Cortex of kidney (tissue), 1 donor: ENCODE measurements around the gene APAF1.
"Not testable (repeated sequence)": the region's sequence is repeated elsewhere in the genome, so short reads cannot be mapped to it uniquely, and the experiment has no call there.

Experiments
- DNase-seq: peaks from one replicate; lab custom pipeline; 2025; lab: John Stamatoyannopoulos, UW

The APAF1 gene

DNA sequence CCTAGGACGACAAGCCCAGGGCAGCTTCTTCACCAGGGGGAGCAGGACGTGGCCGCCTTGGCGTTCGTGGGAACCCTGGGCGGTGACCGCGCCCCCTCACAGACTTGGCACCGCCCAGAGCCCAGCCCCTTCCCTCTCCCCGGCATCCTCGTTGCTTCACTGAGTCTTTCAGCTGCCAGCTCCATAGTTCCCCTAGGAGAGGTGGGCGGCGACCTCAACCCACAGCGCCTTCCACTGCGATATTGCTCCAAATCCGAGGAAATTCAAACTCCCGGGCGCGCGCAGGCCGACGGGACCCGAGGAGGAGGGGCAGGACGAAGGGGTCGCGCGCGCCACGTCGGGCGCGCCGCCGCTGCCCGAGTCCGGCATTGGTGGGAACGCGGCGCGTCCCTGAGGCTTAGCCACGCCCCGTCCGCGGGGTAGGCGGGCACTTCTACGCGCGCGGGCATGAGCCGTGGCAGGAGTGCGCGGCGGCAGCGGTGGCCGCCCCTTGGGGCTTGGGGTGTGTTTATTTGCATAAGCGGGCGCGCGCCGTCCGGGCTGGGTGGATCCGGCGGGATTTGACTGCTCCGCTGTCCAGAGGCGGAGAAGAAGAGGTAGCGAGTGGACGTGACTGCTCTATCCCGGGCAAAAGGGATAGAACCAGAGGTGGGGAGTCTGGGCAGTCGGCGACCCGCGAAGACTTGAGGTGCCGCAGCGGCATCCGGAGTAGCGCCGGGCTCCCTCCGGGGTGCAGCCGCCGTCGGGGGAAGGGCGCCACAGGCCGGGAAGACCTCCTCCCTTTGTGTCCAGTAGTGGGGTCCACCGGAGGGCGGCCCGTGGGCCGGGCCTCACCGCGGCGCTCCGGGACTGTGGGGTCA lies at the start of gene APAF1, which contains the start of gene IKBIP:
APAF1 (plus strand) TSS at position 579 of the 860 bp plus-strand sequence. CDS start 3,070 bp downstream, outside the sequence.
IKBIP (minus strand) TSS at position 77 of the 860 bp plus-strand sequence. CDS start 87 bp downstream, outside the sequence.
- DNase-seq: peak; percentile 70

- DNase-seq: not testable (repeated sequence)
These were observed 47.8 kb upstream of the APAF1 start for GRCh38 chr12:98597313-98597712.

DNA sequence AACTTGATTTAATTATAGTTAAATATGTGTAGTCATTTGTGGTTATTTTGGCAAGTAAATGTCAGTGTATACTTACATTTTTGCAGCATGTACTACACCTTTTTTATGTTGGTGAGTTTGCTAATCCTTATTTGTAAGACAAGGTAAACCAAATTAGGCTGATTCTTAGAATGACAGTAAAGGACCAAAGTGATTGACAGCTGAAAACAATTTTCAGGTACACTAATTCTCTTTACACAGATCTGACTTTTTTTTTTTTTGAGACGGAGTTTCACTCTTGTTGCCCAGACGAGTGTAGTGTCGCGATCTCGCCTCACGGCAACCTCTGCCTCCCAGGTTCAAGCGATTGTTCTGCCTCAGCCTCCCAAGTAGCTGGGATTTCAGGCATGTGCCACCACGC lies 43.2 kb upstream of the APAF1 start:
- no peak for DNase-seq

- no peak for DNase-seq
These were observed 38.6 kb upstream of the APAF1 start for GRCh38 chr12:98606359-98606988.

- DNase-seq: no peak
These were observed 34.5 kb upstream of the APAF1 start for GRCh38 chr12:98610596-98610995.

DNA sequence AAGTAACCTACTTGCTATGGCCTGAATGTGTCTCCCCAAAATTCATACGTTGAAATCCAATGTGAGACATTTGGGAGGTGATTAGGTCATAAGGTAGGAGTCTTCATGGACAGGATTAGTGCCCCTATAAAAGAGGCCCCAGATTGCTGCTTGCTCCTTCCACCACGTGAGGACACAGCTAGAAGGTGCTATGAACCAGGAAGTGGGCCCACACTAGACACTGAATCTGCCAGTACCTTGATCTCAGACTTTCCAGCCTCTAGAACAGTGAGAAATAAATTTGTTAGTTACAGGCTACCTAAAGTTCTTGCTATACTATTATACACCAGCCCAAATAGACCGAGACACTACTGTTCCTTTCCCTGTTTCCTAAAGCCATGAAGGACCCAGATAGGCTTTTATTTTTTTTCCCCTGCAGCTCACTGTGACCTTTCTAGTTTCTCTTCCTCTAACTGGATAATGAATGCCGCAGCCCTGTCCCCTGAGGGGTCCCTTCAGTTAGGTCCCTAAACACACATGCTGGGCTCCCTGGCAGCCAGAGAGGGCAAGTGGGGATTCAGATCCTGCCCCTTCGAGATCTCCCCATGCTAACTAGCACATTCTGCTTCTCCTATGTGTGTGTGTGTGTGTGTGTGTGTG lies 32.3 kb upstream of the APAF1 start:
- DNase-seq: no peak

GRCh38 chr12:98618952-98619351 lies 26.1 kb upstream of the APAF1 start:
- no peak for DNase-seq

DNA sequence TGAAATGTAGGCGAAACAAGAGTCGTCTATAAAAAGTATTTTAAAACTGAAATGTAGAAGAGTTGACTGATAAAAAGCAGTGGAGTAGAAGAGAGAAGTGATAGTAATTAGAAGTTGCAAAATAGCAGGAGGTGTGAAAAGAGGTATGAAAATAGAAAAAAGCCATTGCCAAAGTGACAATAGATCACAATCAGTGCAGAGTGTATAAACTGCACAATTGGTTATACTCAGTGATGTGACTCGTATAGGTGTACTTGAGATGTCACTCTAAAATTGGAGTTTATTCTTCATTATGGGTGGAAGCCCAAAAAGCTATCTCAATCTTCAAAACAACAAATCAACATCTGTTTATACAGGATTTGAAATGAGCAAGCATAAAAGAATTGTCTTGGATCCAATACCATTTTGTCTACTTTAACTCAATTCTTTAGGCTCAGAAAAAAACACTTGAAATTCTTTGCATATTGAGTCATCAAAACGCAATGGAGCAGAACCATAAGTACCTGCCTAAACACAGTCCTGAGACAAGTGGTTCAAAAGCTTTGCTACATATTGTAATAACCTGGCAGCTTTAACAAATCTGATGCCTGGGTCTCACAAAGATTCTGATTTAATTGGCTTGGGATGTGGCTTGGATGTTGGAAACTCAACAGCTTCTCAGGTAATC lies 9.3 kb upstream of the APAF1 start:
- DNase-seq: no peak

GRCh38 chr12:98637068-98637467 lies 8.0 kb upstream of the APAF1 start:
- DNase-seq: no peak

GRCh38 chr12:98638009-98638408 lies 7.1 kb upstream of the APAF1 start:
- DNase-seq: no peak

- DNase-seq: no peak
These were observed 5.6 kb upstream of the APAF1 start for GRCh38 chr12:98639491-98639890.

GRCh38 chr12:98642801-98643200 lies 2.3 kb upstream of the APAF1 start:
- DNase-seq: not testable (repeated sequence)

GRCh38 chr12:98644433-98644711 lies 718 bp upstream of the APAF1 start:
- DNase-seq: no peak

- no peak for DNase-seq
These were observed 530 bp downstream of the APAF1 start for GRCh38 chr12:98645572-98646067.

DNA sequence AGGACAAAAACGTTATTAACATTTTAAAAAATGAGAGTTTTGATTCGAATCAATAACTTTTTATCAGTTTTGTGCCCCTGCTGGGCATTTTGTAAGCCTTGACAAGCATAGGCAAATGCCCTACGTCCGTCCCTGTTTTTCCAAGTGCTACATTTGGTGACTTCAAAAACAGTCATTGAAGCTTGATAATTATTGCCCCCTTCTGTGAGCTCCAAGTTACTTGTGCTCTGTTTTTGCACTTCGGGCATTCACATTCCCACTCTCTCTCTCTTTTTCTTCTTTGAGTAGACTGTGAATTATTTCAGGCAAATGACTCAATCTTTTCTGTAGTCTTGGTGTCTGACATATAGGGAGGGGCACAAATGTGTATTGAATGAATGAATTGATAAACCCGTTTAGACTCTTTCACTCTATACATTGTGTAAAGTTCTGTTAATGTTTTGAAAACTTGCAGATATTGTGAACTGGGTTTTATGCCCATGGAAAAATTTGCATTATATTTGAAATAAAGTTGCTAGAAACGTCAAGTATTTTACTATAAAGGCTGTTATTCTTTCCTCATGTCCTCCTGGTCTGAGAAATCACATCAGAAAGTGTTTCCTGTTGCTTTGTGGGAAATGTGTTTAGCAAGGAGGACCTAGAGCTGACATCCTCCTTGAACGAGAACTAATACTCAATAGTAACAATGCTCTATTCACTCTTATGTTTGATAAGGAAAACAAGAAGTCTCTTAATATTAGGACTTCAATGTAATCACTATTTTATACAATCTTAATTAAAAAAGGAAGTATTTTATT lies 1.4 kb downstream of the APAF1 start:
- no peak for DNase-seq

DNA sequence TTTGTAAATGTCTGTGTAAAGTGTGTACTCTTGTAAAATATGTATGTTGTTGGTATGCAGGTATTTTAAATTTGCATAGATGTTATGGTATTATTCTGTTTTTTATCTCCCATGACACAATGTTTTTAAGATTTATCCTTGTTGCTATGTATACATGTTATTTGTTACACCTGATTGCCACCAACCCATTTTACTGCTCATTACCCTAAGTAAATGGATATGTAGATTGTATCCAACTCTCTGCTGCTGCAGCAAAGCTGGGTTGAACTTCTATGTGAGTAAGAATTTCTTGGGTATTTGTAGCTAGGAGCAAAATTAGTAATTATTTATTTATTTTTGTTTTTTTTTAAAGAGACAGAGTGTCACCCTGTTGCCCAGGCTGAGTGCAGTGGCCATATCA lies 6.2 kb downstream of the APAF1 start:
- no peak for DNase-seq

DNA sequence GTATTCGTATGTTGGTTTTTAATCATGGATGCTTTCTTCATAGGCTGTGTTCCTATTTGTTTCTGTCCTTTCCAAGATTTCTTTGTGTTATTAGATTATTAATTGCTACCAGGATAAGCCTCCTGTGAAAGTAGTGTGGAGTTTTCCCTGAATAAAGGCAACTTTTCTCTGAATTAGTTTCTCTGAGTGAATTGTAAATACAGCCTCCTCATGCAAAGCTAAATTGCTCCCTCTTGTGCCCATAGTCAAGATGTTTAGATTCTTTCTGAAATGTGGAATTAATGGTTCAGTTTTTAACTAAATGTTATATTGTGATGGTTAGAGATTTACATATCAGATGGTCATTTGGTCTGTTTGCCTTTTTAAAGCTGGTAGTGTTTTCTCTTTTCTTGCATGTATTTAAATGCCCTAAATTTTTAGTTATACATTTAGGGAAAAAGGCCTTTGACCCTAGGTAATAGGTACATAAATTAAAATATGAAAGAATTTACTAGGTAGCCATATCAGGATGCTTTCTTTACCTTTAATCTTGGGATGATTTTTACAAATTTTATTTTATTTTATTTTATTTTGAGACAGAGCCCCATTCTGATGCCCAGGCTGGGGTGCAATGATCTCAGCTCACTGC lies 8.9 kb downstream of the APAF1 start:
- no peak for DNase-seq

- DNase-seq: no peak
These were observed 11.4 kb downstream of the APAF1 start for GRCh38 chr12:98656289-98657101.

DNA sequence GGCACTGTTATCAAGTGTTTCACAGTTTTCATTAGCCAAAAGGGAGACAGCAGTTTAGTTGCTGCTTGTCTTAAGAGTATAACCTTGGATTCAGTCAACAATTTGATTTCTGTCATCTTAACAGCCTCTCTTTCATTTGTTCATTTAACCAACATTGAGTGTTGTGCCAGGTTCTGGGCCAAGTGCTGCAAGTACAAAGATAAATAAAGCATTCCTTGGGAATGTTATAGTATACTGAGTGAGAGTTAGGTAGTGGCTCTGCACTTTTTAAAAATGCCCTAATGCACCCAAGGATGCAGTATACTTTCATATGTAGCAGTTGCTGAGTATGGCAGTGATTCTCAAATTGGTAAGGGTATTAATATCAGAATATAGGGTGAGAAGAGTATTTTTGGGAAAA lies 15.4 kb downstream of the APAF1 start:
- DNase-seq: no peak

GRCh38 chr12:98669751-98670150 lies 24.7 kb downstream of the APAF1 start:
- DNase-seq: no peak
